RWPE2 (cell line): ENCODE measurements around the gene MLXIPL.

Experiments
- ATAC-seq: fragments of 200-7000 bp; cut with Tn5 transposase; 3 replicates; pipeline ENCODE4 v1.9.1; 2021; ENCODE audit warnings: low read depth
- DNase-seq: peaks from one replicate; pipeline ENCODE4 v3.0.0-alpha.2; 2020; ENCODE audit warnings: low spot score
- H3K27ac ChIP-seq: fragments of 450-650 bp; 2 replicates; pipeline ENCODE4 v1.5.1; 2017; ENCODE audit warnings: mild to moderate bottlenecking; ENCODE audit not compliant: poor library complexity, severe bottlenecking
- H3K27me3 ChIP-seq: fragments of 250-450 bp; sonication (Bioruptor Pico); 2 replicates; pipeline ENCODE4 v1.5.1; 2021; ENCODE audit warnings: mild to moderate bottlenecking, moderate library complexity; ENCODE audit not compliant: insufficient read depth, poor library complexity, severe bottlenecking
- H3K36me3 ChIP-seq: fragments of 250-450 bp; sonication (Bioruptor Pico); 2 replicates; pipeline ENCODE4 v1.5.1; 2020; ENCODE audit warnings: low read depth, mild to moderate bottlenecking, moderate library complexity
- H3K4me1 ChIP-seq: fragments of 250-450 bp; sonication (Bioruptor Pico); 2 replicates; pipeline ENCODE4 v1.5.1; 2021; ENCODE audit warnings: mild to moderate bottlenecking, moderate library complexity; ENCODE audit not compliant: insufficient read depth, poor library complexity, severe bottlenecking
- H3K4me3 ChIP-seq: fragments of 250-450 bp; sonication (Bioruptor Pico); 2 replicates; pipeline ENCODE4 v1.5.1; 2021; ENCODE audit warnings: mild to moderate bottlenecking, moderate library complexity; ENCODE audit not compliant: severe bottlenecking
- H3K9me3 ChIP-seq: fragments of 250-450 bp; sonication (Bioruptor Pico); 2 replicates; pipeline ENCODE4 v1.5.1; 2021; ENCODE audit warnings: mild to moderate bottlenecking, moderate library complexity; ENCODE audit not compliant: severe bottlenecking
- CTCF ChIP-seq: fragments of 450-650 bp; IDR thresholded peaks from one replicate; pipeline ENCODE4 v1.5.1; 2017; ENCODE audit warnings: mild to moderate bottlenecking, moderate library complexity; ENCODE audit not compliant: poor library complexity, severe bottlenecking

Gene MLXIPL

GRCh38 chr7:73599151-73599882 is 25.0 kb downstream of the MLXIPL start:
- no peak for TF ChIP-seq CTCF
- Histone ChIP-seq H3K9me3 (no peaks in the 10 kb centered on the region), H3K27me3 (no peaks in the 10 kb centered on the region), H3K4me1 (peaks cover 6% of the 10 kb centered on the region), H3K27ac (no peak overlapping the region), H3K4me3 (no peak overlapping the region), H3K36me3 (no peaks in the 10 kb centered on the region)
- DNase-seq (no peak), ATAC-seq (no peak)

GRCh38 chr7:73597978-73598782 is 26.1 kb downstream of the MLXIPL start:
- DNase-seq (no peak), ATAC-seq (no peak)
- H3K36me3 ChIP-seq, result no peaks in the 10 kb centered on the region
- no peak overlapping the region for H3K4me3 ChIP-seq
- no peaks in the 10 kb centered on the region for H3K27me3 ChIP-seq
- H3K4me1 ChIP-seq, result peaks cover 6% of the 10 kb centered on the region
- no peaks in the 10 kb centered on the region for H3K9me3 ChIP-seq
- TF ChIP-seq CTCF, result no peak
- H3K27ac ChIP-seq, result no peak overlapping the region

GRCh38 chr7:73596191-73597065 is 27.9 kb downstream of the MLXIPL start:
- TF ChIP-seq CTCF, result no peak
- Histone ChIP-seq H3K36me3 (no peaks in the 10 kb centered on the region), H3K27me3 (no peaks in the 10 kb centered on the region), H3K27ac (no peak overlapping the region), H3K9me3 (no peaks in the 10 kb centered on the region), H3K4me3 (no peak overlapping the region), H3K4me1 (no peaks in the 10 kb centered on the region)
- ATAC-seq (no peak), DNase-seq (no peak)

GRCh38 chr7:73595358-73595757 is 29.0 kb downstream of the MLXIPL start:
- Histone ChIP-seq H3K27ac (no peak overlapping the region), H3K4me3 (no peak overlapping the region), H3K27me3 (no peaks in the 10 kb centered on the region), H3K36me3 (no peaks in the 10 kb centered on the region), H3K4me1 (no peaks in the 10 kb centered on the region), H3K9me3 (no peaks in the 10 kb centered on the region)
- no peak for TF ChIP-seq CTCF
- no peak for DNase-seq
- no peak for ATAC-seq
